Activated CD8-positive, alpha-beta T cell treated with anti-CD3 and anti-CD28 coated beads, Interleukin-2, amount 10 ng/mL, durations not matched to agents 7 days and 5 days (primary cell): ENCODE data around the gene PAWR. TPM values are rescaled to one million over a fixed set of nuclear protein-coding genes. Genes with fewer than 3 reads are reported as not detected.

Source experiments
- total RNA-seq, 2 experiments: library from RNA; stranded (reverse); gene quantifications; one replicate each; pipeline ENCODE4 v1.2.3, GENCODE V29; 2021

The PAWR gene
- total RNA-seq, 2 experiments from 2014 or later, result 6.2 to 6.5 TPM

Other genes starting within 250 kb of the PAWR start
- 10 to 100 TPM; 86.5 to 90.8 TPM for gene PPP1R12A, start 244.1 kb upstream of the PAWR start, total RNA-seq